GM21723 (cell line): ENCODE results near the gene RERGL.
"Not testable (repeated sequence)": the region's sequence is repeated elsewhere in the genome, so short reads cannot be mapped to it uniquely, and the experiment has no call there.

Experiments used
- ATAC-seq: cut with Tn5 transposase; IDR thresholded peaks from one replicate; pipeline ENCODE4 v1.9.1; 2021; ENCODE audit warnings: mild to moderate bottlenecking, moderate library complexity; ENCODE audit not compliant: unreplicated experiment

RERGL gene, protein sequence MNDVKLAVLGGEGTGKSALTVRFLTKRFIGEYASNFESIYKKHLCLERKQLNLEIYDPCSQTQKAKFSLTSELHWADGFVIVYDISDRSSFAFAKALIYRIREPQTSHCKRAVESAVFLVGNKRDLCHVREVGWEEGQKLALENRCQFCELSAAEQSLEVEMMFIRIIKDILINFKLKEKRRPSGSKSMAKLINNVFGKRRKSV

DNA sequence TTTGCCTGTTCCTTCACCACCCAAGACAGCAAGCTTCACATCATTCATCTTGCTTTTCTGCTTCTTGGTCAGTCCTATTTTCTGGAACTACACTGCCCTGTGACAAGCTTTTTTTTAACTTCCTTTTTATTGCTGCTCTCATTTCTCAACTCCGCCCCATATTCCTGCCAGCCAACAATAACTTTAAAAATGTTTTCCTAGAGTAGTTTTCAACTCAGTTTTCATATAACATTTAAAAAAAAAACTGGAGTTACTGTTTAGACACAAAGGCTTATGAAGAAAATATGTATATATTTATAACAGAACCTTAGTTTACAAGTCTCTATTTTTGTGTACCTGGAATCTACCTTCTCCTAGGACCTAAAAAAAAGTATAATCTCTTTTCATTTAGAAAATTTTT is at the start of gene RERGL:
RERGL (minus strand) TSS at position 101 of the 400 bp plus-strand sequence; CDS start at position 48, 53 bp downstream.
- ATAC-seq, result no peak

DNA sequence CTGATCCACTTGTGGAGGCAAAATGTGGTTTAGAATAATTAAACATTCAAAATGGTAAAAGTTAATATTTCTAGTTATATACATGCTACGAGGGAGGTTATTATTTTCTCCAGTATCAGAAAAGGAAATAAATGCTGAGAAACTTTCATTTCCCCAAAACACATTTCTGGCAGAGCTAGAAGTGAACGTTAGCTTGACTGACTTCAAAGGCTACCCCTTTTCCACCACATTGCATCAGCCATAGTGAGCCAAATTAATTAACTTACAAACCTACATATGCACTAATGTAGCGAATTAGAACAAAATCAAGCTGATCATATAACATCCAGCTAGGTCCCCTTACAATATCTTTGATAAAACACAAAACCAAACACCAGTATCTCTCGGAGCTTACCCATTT is 49.3 kb upstream of the RERGL start:
- no peak for ATAC-seq

- no peak for ATAC-seq
Measured at GRCh38 chr12:18135509-18135908, 45.5 kb upstream of the RERGL start.

- ATAC-seq, result no peak
Measured at GRCh38 chr12:18135086-18135485, 45.1 kb upstream of the RERGL start.

- ATAC-seq, result no peak
Measured at GRCh38 chr12:18130851-18131250, 40.9 kb upstream of the RERGL start.

- ATAC-seq, result no peak
Measured at GRCh38 chr12:18123707-18124106, 33.7 kb upstream of the RERGL start.

DNA sequence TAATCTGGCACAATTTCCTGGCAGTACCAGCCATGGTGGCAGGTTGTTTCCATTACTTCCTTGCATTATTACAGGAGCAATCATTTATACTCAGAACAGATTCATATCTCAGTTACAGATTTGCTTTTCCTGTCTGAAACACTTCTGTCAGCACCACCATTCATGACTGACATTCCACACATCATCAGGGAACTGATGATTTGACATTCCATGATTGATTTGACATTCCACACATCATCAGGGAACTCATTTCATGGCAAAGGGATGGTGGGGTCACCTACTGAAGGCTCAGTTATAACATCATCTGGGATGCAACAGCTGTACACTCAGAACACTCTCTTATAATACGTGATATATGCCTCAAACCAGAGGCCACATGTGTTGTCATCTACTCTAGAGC is 30.9 kb upstream of the RERGL start:
- ATAC-seq, result no peak

DNA sequence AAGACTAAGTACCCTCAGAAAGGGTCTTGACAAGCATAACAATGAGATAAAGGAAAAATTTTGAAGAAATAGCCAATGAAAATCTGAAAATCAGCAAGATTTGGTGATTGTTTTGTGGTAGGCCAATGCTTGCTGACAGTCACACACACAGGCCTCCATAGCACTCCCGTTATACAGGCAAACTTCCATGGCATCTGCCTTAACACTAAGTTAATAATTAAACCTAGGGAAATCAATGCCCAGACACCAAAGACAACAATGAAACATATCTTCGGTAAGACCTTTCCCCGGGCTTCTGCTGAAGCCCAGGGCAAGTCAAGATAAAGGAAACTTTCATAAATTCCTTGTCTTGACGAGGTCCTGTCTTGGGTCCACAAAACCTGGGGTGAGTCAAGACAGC is 18.6 kb upstream of the RERGL start:
- no peak for ATAC-seq

DNA sequence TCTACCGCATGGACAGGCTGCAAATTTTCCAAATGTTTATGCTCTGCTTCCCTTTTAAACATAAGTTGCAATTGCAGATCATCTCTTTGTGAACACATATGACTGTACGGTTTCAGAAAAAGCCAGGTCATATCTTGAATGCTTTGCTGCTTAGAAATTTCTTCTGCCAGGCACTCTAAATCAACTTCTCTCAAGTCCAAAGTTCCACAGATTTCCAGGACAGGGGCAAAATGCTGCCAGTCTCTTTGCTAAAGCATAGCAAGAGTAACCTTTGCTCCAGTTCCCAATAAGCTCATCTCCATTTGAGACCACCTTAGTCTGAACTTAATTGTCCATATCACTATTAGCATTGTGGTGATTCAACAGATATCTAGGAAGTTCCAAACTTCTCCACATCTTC is 13.6 kb upstream of the RERGL start:
- ATAC-seq, result no peak

DNA sequence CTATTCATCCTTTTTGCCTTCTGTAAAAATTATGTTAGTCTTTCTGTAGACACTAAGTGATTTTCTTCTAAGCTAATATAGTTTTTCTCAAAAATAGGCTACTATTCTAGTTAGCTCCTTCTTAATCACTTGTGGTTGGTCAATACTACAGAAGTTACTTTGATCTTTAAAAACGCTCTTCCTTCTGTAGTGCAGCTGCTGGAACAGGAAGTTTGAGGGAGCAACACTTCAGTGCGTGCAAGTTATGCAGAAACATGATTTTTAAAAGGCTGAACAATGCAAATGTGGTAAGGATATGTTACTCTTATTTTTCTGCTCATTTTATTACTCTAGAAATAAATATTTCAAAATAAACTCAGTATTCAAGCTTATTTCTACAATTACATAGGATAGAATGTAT is 11.1 kb upstream of the RERGL start:
- no peak for ATAC-seq

GRCh38 chr12:18084080-18084479 is 5.9 kb downstream of the RERGL start:
- ATAC-seq, result no peak

- no peak for ATAC-seq
Measured at GRCh38 chr12:18079541-18080246, 10.3 kb downstream of the RERGL start.

GRCh38 chr12:18074001-18074400 is 16.0 kb downstream of the RERGL start:
- no peak for ATAC-seq

DNA sequence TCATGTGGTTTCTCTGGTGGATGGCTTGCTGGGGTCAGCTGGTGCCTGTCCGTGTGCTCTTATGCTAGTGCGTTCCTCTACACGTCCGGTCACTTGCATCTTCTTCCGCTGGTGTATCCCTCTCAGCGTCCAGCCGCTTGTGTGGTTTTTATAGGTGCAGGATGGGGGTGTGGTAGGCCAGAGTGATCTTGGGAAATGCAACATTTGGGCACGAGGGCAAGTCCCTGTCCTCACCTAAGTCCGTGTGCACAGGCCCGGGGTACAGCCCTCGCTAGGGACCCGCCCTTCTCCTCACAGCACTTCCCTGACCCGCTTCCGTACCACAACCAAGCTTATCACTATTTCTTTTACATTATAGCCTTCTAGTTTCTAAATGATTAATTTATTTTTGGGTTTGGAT is 17.3 kb downstream of the RERGL start:
- ATAC-seq, result no peak

DNA sequence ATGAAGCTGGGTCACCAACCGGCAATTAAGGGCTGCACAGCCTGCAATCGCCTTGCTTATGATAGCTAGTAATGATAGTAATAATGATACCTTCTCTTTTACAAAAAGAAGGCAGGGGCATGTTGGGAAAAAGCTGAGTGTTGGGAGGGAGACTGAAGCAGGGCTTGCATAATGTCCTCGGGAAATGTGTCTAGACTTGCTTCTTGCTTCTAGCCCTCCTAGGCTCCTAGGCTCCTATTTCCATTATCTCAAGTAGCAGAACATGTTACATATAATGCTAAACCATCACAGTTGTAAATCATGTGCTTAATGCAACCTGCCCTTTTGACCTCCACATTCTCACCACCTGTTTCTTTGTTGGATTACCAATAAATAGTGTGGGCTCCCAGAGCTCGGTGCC is 18.7 kb downstream of the RERGL start:
- ATAC-seq, result no peak

GRCh38 chr12:18068355-18068754 is 21.6 kb downstream of the RERGL start:
- ATAC-seq, result no peak

DNA sequence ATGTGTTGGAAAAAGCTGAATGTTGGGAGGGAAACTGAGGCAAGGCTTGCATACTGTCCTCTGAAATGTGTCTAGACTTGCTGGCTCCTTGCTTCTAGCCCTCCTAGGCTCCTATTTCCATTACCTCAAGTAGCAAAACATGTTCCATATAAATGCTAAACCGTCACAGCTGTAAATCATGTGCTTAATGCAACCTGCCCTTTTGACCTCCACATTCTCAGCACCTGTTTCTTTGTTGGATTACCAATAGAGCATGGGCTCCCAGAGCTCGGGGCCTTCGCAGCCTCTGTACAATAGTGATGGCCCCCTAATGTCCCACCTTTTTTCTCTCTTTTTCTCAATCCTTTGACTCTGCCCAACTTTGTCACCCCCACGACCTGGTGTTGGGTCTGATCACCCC is 23.3 kb downstream of the RERGL start:
- no peak for ATAC-seq

GRCh38 chr12:18062867-18063266 is 27.1 kb downstream of the RERGL start:
- ATAC-seq, result not testable (repeated sequence)

DNA sequence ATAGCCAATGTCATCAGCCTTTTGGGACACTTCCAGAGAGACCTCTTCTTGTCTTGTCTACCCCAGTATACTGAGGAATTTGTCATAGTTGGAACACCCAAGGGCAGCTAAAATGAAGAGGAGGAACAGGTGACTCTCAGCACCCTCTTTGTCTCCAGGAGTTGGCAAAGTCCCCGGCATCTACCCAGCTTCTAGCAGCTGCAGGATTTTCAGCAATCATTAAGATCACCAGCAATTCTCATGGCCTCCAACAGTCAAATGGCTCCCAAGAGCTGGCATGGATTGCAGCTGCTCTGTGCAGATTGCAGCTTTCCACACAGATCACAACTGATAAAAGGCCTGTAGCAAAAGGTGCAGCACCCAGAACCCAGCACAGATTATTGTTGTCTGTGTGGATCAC is 32.9 kb downstream of the RERGL start:
- no peak for ATAC-seq

DNA sequence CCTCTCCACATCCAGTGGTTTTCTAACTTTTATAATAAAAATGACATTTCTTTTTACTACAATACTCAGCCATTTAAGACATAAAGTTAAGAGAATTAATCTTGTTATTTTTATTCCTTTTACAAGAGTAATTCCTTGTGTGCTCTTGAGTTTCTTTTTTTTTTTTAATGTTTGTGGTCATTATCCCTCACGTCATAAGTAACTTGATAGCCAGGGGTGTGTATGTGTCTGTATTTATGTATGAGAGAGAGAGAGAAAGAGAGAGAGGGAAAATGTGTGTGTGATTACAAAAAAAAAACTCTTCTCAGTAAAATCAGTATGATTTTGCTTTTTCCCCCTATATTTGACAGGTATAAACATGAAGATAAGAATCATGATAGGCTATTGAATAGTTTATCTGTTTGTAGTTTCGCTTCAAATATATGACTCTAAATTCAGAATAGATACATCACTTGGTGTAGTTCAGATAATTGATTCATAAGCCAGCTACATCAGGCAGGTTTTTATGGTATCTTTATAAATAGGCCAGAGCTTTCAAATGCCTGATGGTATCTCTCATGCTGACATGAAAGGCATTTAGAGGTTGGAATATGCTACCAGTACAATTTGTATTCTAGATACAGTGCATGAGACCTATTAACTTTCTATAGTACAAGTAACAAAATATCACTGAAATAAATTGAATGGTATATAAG is 34.9 kb downstream of the RERGL start:
- ATAC-seq, result no peak

DNA sequence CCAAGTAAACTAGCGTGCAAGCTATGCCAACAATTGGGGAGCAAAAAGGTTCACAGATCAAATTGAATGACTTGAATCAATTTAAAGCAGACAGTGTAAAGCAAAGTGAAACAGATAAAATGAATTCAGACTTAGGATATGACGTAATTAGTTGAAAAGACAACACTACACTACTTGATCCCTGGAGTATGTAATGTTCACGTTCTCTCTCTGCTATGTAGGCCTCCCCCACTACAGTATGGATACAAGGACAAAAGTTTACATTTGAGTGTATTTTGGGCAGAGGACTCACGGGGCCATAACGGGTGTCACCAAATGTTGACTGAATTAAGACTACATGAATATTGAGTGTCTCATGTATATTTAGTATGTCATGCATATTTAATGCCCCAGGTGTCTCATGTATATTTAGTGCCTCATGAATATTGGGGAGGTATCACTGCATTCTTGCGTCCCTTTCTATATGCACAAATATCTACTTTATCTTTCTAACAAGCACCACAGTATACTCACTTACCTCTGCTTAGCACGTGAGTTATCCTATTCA is 44.5 kb downstream of the RERGL start:
- no peak for ATAC-seq
